Keratinocyte (primary cell): ENCODE data around the gene RMND1. TPM values are rescaled to one million over a fixed set of nuclear protein-coding genes. Genes with fewer than 3 reads are reported as not detected.

Experiments
- DNase-seq: peaks from one replicate; pipeline ENCODE4 v3.0.0-alpha.2; 2011; ENCODE audit warnings: low read depth, missing footprints, low spot score
- FAIRE-seq: peaks from 2 replicates; lab custom pipeline; 2011; peaks lifted over from hg19 to GRCh38; lab: Jason Lieb, UNC
- H2AFZ ChIP-seq: 2 replicates; pipeline ENCODE4 v1.6.0; 2012; ENCODE audit warnings: low read length, control low read depth, inconsistent platforms; ENCODE audit not compliant: control insufficient read depth
- H3K27ac ChIP-seq: 2 replicates; pipeline ENCODE4 v1.5.1; 2011; ENCODE audit warnings: low read length; ENCODE audit not compliant: control insufficient read depth, insufficient read depth
- H3K27me3 ChIP-seq: 3 replicates; pipeline ENCODE4 v1.6.0; 2011; ENCODE audit warnings: low read length; ENCODE audit not compliant: control insufficient read depth, insufficient read depth; ENCODE audit errors: extremely low read depth
- H3K36me3 ChIP-seq, 2 experiments: 2 replicates in 1 of 2; 3 replicates in 1 of 2; pipeline ENCODE4 v1.5.1; 2011; ENCODE audit warnings: low read length in 2 of 2, mild to moderate bottlenecking in 1 of 2; ENCODE audit not compliant: control insufficient read depth in 2 of 2, insufficient read depth in 2 of 2; ENCODE audit errors: extremely low read depth in 1 of 2
- H3K4me1 ChIP-seq: 3 replicates; pipeline ENCODE4 v1.5.1; 2011; ENCODE audit warnings: low read length; ENCODE audit not compliant: control insufficient read depth, insufficient read depth; ENCODE audit errors: extremely low read depth
- H3K4me2 ChIP-seq: 3 replicates; pipeline ENCODE4 v1.6.0; 2011; ENCODE audit warnings: low read depth, low read length; ENCODE audit not compliant: control insufficient read depth, insufficient read depth; ENCODE audit errors: extremely low read depth
- H3K4me3 ChIP-seq, 3 experiments: fragments of 200-600 bp in 1 of 3; sonication (generic) in 1 of 3; 2 replicates in 2 of 3; 3 replicates in 1 of 3; pipeline ENCODE4 v1.5.1; 2011 to 2016; ENCODE audit warnings: low read length in 3 of 3, mild to moderate bottlenecking in 3 of 3, control low read depth in 2 of 3, inconsistent platforms in 1 of 3, low read depth in 1 of 3, mixed read lengths in 1 of 3, mixed run types in 1 of 3, moderate library complexity in 1 of 3; ENCODE audit not compliant: control insufficient read depth in 2 of 3, insufficient read depth in 2 of 3; ENCODE audit errors: extremely low read depth in 1 of 3
- H3K79me2 ChIP-seq: 2 replicates; pipeline ENCODE4 v1.6.0; 2012; ENCODE audit warnings: low read length; ENCODE audit not compliant: control insufficient read depth, insufficient read depth
- H3K9ac ChIP-seq: 3 replicates; pipeline ENCODE4 v1.6.0; 2011; ENCODE audit warnings: low read length; ENCODE audit not compliant: control insufficient read depth, insufficient read depth; ENCODE audit errors: extremely low read depth
- H3K9me1 ChIP-seq: 3 replicates; pipeline ENCODE4 v1.6.0; 2011; ENCODE audit warnings: low read length; ENCODE audit not compliant: control insufficient read depth, insufficient read depth; ENCODE audit errors: extremely low read depth
- H3K9me3 ChIP-seq: 2 replicates; pipeline ENCODE4 v1.5.1; 2012; ENCODE audit warnings: low read depth, low read length; ENCODE audit not compliant: control insufficient read depth
- H4K20me1 ChIP-seq: 3 replicates; pipeline ENCODE4 v1.6.0; 2011; ENCODE audit warnings: low read length; ENCODE audit not compliant: control insufficient read depth, insufficient read depth; ENCODE audit errors: extremely low read depth
- EZH2 ChIP-seq: IDR thresholded peaks from one replicate; pipeline ENCODE4 v1.6.1; 2012; ENCODE audit warnings: inconsistent platforms, mild to moderate bottlenecking, low read length, moderate library complexity
- dilution Hi-C: fragments of 300-500 bp; cut with MboI; formaldehyde crosslinking; loops from one replicate; pipeline ENCODE4 v1.7.0; 2020; ENCODE audit warnings: low sequenced_read_pairs; ENCODE audit not compliant: extremely low pct_ligation_motif_present
- polyA plus RNA-seq, 5 experiments: library from polyadenylated mRNA; depleted of rRNA in 3 of 5; stranded (reverse) in 3 of 5; stranded (forward) in 1 of 5; unstranded in 1 of 5; fragments of >200 nt; gene quantifications; 1 replicate in 1 of 5; 2 replicates in 3 of 5; 3 replicates in 1 of 5; pipeline versions ENCODE4 v1.2.1 to v1.2.3, GENCODE V29; 2011 to 2012; ENCODE audit warnings: missing spikeins in 2 of 5, low read depth in 1 of 5, low replicate concordance in 1 of 5
- TF ChIP-seq, protein P1 (sequence below), 3 experiments: IDR thresholded peaks in 1 of 3; conservative IDR thresholded peaks in 1 of 3; optimal IDR thresholded peaks in 1 of 3; 2 replicates in 2 of 3; 3 replicates in 1 of 3; pipeline versions ENCODE3 to v1.5.1; 2011; ENCODE audit warnings: low read length in 3 of 3, mild to moderate bottlenecking in 3 of 3, moderate library complexity in 2 of 3, control low read depth in 1 of 3, inconsistent platforms in 1 of 3; ENCODE audit not compliant: insufficient read depth in 2 of 3; ENCODE audit errors: extremely low read depth in 1 of 3

The RMND1 gene
- polyA plus RNA-seq, 1 donor (not counting 4 experiments of a cell fraction or from before 2014, with no cell fraction given) = 23.1 TPM

GRCh38 chr6:151365233-151365632 is 86.7 kb downstream of the RMND1 start:
- Histone ChIP-seq H3K4me2 (no peak overlapping the region), H3K27me3 (no peaks in the 10 kb centered on the region), H3K9me1 (no peaks in the 10 kb centered on the region), H2AFZ (no peak overlapping the region), H3K4me1 (no peaks in the 10 kb centered on the region), H3K36me3 (peaks cover 13 to 14% of the 10 kb centered on the region in 2 experiments), H3K27ac (no peak overlapping the region), H3K9me3 (no peaks in the 10 kb centered on the region), H3K4me3 (no peak overlapping the region), H3K79me2 (no peaks in the 10 kb centered on the region), H4K20me1 (no peaks in the 10 kb centered on the region), H3K9ac (no peak overlapping the region)
- FAIRE-seq (no peak), DNase-seq (no peak)
- TF ChIP-seq, protein P1, sequence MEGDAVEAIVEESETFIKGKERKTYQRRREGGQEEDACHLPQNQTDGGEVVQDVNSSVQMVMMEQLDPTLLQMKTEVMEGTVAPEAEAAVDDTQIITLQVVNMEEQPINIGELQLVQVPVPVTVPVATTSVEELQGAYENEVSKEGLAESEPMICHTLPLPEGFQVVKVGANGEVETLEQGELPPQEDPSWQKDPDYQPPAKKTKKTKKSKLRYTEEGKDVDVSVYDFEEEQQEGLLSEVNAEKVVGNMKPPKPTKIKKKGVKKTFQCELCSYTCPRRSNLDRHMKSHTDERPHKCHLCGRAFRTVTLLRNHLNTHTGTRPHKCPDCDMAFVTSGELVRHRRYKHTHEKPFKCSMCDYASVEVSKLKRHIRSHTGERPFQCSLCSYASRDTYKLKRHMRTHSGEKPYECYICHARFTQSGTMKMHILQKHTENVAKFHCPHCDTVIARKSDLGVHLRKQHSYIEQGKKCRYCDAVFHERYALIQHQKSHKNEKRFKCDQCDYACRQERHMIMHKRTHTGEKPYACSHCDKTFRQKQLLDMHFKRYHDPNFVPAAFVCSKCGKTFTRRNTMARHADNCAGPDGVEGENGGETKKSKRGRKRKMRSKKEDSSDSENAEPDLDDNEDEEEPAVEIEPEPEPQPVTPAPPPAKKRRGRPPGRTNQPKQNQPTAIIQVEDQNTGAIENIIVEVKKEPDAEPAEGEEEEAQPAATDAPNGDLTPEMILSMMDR (optimal IDR thresholded peaks at IDR 0.05 in 1 of 3, IDR thresholded peaks at IDR 0.05 in 1 of 3, conservative IDR thresholded peaks at IDR 0.05 in 1 of 3; ENCODE audit: extremely low read depth in 1 of 3, insufficient read depth in 2 of 3, low read length in 3 of 3) = no peak
- no peak for TF ChIP-seq EZH2
- dilution Hi-C loops = no loop called here

DNA sequence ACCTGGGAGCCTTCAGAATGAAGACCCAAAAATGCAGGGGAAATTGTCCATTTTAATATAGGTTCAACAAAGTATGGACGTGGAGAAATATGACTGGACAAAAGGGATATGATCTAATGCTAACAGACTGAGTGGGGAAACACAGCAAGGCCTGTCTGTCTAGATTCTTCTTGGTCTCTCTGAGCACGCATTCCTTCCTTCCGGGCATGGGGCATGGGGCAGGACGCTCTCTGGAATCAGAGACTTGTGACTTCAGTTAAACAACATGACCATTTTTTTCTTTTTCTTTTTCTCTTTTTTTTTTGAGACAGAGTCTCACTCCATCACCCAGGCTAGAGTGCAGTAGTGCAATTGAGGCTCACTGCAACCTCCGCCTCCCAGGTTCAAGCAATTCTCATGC is 92.4 kb downstream of the RMND1 start:
- FAIRE-seq (no peak), DNase-seq (no peak)
- H2AFZ ChIP-seq = no peak overlapping the region
- peaks cover 0 to 5% of the 10 kb centered on the region in 2 experiments for H3K36me3 ChIP-seq
- H3K27me3 ChIP-seq = no peaks in the 10 kb centered on the region
- no peak overlapping the region for H3K9ac ChIP-seq
- H3K9me1 ChIP-seq = no peaks in the 10 kb centered on the region
- no peaks in the 10 kb centered on the region for H3K9me3 ChIP-seq
- dilution Hi-C loops = no loop called here
- H3K27ac ChIP-seq = no peak overlapping the region
- no peak for TF ChIP-seq EZH2
- TF ChIP-seq, protein P1 (optimal IDR thresholded peaks at IDR 0.05 in 1 of 3, IDR thresholded peaks at IDR 0.05 in 1 of 3, conservative IDR thresholded peaks at IDR 0.05 in 1 of 3; ENCODE audit: extremely low read depth in 1 of 3, insufficient read depth in 2 of 3, low read length in 3 of 3) = no peak
- H3K4me2 ChIP-seq = no peak overlapping the region
- H3K4me1 ChIP-seq = no peaks in the 10 kb centered on the region
- no peaks in the 10 kb centered on the region for H4K20me1 ChIP-seq
- H3K79me2 ChIP-seq = no peaks in the 10 kb centered on the region
- no peak overlapping the region for H3K4me3 ChIP-seq
